Measurements from ENCODE around the gene FAM81B.

Gene FAM81B

DNA sequence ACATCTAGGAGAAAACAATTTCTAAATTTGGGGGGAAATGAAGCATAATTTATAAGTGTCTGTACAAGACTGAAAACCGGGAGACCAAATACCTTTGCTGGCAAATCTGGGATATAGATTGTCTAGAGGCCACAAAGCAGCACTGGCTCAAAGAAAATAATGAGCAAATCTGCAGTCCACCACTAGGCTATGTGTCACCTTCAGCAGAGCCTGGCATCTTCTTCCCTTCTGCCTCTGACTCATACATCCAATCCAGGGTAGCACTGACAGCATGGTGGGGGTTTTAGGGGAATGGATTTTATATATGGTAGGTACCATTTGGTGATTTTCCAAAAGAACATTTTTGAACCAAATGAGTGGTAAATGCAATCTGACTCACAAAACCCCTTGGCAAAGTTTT, 12.8 kb downstream of the FAM81B start:
- DNase-seq (ENCODE audit: low read depth), result no peak

DNA sequence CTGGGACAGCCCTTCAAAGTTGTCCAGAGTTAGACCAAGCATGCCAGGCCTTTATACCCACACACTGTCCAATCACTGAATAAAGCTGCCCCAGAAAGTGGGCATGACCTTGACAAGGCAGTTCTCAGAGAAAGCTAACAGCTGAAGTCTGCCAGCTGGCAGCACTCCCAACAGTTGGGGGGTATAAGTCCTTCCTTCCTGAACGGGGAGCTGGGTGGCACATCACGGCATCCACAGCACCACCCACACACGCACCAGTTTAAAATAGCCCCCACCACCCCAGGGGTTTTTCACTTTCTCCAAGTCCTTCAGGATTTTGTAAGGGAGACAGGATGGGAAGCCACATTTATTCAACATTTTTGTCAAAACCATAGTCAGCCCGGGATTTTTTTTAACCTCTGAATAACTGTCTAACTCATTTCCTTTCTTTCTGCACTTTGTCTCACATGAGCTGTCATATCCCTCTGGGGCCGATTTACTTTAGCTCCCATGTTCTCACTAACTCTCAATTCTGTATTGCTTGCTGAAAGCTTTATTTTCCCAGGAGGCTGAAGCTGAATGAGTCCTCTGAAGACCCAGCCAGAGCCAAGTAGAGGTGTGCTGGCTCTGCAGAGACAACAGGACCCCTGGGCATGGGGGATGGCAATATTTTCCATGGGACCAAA, 15.4 kb downstream of the FAM81B start:
- no peak for DNase-seq (ENCODE audit: low read depth)

DNA sequence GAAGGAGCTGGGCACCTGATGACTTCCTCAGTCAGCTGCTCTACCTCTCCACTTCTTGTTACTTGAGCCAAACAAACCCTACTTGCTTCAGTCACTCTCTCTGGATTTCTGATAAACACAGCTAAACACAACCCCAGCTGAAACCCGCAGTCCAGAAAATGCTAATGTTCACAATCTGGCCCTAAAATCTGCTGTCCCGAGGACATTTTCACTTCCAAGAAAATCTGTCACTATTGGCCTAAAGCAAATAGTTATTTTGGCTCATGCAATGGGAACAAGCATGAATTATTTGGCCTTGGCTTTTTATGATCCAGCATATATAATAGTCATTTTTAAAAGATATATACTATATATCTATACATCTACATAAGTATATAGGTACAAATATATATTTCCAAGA, 19.1 kb downstream of the FAM81B start:
- DNase-seq (ENCODE audit: low read depth), result no peak

DNA sequence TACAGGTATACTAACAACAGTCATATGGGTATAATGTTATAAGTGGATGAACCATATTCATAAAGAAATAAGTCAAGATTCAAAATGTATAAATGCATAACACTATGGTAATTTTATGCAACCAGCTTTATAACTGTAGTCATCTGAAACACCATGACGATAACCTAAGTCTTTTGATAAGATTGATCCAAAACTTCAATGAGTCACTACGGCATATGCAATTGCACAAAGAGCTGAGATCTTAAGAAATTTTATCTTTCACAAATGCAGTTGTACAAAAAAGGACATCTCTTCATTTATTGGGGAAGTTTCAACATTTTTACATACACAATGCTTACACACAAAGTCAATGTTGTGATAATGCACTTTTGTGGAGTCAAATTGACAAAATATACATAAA, 20.3 kb downstream of the FAM81B start:
- DNase-seq (ENCODE audit: low read depth), result no peak

DNA sequence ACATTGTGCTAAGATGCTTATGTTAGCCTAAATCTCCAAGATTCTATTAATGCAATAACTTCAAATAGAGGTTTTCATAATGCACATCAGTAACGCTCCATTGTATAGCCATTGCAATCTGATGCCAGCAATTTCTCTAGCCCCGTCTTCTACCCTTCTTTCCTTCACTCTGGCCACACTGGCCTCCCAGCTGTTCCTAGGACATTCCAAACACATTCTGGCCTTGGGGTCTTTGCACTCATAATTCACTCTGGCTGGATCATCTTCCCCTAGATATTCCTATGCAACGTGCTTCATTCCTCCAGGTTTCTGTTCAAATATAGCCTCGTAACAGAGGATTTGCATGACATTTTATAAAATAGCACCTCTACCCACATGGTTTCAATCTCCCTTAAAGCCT, 23.3 kb downstream of the FAM81B start:
- no peak for DNase-seq (ENCODE audit: low read depth)

DNA sequence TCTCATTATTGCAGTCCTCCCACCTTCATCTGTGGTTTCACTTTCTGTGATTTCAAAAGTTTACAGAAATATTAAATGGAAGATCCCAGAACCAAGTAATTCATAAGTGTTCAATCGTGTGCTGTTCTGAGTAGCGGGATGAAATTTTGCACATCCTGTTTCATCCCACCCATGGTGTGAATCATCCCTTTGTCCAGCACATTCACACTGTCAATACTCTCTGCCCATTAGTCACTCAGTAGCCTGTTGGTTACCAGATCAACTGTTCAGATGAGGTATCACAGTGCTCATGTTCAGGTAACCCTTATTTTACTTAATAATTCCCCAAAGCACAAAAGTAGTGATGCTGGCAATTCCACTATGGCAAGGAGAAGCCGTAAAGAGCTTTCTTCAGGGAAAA, 26.8 kb downstream of the FAM81B start:
- no peak for DNase-seq (ENCODE audit: low read depth)

DNA sequence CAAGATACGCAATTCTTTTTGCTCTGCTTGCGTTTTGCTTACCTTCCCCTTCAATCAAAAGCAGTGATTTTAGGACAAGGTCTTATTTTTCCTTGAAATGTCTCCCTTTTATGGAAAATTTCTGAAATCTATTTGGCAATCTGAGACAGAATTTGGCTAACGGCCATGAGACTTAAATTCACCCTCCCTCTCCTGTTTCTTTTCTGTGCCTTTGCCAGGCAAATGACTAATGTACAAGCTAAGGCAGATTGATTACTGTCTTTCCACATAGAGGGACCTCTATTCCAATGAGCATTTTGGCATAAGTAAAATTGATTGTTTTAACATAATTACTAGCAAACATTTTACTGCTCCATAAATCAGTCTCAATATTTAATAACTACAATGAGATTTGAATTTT, 31.7 kb downstream of the FAM81B start:
- DNase-seq (ENCODE audit: low read depth), result no peak

DNA sequence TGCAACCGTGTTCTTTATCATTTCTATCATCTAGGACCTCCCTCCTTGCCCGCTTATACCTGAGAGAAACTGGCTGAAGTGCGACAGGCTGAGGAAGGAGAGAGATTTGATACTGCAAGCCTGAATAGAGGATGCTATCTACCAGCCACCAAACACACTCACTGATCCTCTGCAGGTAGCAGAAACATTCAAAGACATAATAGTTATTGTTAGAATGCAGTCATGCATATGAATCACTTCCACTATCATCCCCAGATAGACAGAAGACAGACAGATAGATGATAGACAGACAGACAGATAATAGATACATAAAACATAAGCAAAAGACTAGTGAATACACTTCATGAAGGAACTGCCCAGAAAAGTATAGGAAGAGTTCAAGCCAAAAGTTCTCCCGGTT, 32.9 kb downstream of the FAM81B start:
- DNase-seq (ENCODE audit: low read depth), result no peak

DNA sequence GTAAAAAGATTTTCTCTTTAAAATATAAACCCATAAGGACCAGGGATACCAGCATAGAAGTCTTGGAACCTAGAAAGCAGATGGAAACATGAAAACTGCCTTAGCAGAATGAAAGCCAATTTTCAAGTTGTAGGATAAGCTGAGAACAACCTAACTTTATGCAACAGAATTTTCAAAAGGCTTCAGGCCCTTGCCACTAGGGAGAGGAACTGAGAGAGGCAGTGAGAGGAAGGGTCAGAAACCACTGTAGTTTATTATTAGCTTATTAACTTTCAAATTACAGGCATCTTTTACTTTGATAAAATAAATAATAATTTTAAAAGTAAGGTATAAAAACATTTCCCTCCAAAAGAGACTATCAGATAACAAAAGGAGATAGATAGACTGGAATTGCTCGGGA, 33.4 kb downstream of the FAM81B start:
- DNase-seq (ENCODE audit: low read depth), result no peak

DNA sequence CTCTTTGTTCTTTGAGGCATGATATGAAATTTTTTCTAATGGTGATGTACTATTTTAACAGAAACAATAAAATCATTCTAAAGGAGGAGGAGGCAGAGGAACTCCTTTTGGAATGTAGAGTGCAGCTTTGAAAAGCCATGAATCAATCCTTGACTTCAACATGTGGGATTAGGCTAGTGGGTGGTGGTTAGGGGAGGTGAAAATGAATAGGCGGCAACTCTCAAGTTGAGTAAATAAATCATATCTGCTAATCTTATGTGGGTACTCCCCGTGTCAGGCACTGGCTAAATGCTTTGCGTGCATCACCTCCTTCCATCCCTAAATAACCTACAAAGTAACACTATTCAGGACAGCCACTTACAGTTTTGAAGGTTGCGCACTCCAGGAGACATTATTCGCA, 35.1 kb downstream of the FAM81B start:
- no peak for DNase-seq (ENCODE audit: low read depth)

DNA sequence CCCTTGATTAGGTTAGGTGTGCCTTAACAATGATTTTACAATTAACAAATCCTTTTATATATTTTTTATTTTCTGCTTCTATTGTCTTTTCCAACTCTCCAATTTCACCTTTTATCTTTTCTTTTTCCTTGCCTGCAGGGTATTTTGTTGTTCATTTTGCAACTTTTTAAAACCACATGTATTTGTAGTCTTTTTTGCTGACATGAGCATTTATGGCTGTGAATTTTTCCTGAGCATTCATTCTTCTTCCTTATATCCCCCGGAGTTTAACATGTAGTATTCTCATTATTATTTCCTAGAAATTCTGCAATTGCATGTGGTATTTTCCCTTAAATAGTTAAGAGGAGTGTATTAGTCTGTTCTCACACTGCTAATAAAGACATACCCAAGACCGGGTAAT, 41.6 kb downstream of the FAM81B start:
- no peak for DNase-seq (ENCODE audit: low read depth)

DNA sequence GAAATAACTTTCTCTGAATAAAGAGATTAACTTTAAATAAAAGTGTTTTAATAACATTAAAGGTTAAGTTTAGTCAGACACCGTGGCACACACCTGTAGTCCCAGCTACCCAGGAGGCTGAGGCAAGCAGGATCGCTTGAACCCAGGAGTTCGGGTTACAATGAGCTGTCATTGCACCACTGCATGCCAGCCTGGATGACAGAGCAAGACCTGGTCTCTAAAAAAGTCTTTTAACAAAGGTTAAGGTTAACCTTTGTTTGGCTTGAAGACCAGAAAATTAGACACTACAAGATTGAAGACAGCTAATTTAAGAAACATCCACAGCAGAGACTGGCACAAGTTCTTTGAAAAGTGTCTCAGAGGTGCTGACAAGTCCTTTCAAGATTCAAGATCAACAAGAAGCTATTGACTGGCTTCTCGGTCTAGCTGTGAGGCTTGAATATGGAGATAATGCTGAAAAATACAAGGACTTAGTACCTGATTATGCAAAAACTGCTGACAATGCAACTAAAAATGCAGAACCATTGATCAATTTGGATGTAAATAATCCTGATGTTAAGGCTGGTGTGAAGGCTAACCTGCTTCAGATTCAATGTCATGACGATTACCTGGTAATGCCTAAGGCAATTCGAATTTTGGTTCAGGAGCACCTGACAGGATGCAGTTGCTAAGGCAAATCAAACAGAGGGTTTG, 48.8 kb downstream of the FAM81B start:
- DNase-seq (ENCODE audit: low read depth), result no peak

DNA sequence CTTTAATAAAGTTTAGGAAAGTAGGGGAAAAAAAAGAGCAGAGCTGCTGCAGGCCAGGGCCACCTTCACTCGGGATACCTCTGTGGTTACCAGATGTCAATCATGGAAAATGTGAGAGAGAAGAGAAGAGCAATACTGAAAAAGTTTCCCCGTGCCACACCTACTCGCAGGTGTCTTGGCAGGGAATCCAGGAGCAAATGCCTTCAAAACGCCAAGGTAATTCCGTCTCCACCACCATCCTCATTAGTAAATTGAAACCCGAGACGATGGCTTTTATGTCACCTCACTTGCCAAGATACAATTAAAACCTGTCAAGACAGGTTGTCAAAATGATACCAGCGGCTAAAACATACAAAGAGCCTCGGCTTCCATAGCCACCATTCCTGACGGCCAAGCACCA, 49.7 kb downstream of the FAM81B start:
- DNase-seq (ENCODE audit: low read depth), result no peak

DNA sequence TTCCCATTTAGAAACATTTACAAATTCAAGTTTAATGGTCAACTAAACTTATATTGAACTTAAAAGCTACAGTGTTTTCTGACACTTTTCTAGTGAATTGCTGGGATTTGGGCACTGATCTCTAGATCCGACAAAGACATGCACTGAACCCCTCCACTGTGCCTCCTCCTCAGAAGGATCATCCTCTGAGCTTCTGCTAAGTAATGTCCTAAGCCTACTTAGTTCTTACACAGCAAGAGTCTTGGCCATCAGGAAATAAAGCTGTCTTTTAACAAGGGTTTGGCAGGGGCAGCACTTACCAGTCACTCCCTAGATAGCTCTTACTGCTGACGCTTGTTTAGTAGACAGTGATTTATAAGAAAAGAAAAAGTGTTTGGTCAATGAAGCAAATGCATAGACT, 50.5 kb downstream of the FAM81B start:
- DNase-seq (ENCODE audit: low read depth), result no peak

DNA sequence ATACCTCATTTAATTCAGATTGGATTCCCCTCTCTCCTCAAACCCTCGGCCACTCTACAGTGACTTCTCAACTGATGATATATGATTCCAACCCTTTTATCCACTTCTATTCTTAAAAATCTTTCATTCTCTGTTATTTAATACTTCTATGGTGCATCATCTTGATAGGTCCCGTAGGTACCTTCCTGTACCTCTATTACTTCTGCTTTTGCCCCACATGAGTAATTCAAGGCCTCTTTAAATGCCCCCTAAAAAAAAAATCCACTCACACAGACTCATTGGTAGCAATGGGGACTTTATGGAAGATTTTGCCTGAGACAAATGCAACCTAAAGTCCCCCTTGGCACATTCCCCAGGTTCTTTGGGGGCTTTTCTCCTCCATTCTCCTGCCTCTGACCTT, 54.3 kb downstream of the FAM81B start:
- no peak for DNase-seq (ENCODE audit: low read depth)

DNA sequence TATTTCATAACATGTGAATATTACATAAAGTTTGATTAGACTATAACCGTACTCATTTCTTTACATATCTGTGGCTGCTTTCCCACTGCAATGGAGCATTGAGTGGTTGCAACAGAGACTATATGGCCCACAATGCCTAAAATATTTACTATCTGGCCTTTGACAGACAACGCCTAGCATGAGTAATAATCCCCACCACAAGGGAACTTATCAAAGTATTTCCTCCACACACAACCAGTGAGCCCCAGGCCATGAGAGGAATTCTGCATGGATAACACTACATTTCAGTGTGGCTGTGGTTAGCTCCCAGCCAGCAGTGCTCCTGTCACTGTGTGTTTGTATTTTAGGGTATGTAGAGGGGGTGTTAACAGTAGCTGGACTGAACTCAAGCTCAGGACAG, 54.8 kb downstream of the FAM81B start:
- DNase-seq (ENCODE audit: low read depth), result peak; percentile 5

DNA sequence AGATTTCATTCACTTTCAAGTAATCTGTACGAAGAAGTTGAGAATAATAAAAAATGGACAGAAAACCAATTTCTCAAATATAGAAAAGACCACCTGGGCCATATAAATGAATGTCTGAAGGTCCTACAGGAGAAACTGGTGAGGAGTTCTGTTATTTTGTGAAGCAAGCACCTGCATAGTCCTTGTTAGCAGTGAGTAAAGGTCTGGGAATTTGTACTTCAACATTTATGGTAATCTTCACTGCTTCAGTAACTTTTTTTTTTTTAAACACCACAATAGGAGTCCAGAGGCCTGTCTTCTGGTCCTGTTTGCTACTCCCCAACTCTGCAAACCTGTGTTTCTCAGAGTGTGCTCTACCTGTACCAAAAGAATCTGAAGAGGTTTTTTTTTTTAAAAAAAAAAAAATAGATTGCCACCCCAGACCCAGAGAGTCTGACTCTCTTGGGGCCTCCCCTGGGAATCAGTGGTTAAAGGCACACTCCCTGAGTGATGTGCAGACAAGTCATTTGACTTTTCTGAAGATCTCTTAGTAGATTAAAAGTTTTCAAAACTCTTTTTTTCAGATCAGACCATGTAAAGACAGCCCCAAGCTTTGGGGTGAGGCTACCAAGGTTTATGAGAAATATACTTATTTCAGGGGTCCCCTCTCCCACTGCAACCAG, 55.5 kb downstream of the FAM81B start:
- DNase-seq (ENCODE audit: low read depth), result no peak

DNA sequence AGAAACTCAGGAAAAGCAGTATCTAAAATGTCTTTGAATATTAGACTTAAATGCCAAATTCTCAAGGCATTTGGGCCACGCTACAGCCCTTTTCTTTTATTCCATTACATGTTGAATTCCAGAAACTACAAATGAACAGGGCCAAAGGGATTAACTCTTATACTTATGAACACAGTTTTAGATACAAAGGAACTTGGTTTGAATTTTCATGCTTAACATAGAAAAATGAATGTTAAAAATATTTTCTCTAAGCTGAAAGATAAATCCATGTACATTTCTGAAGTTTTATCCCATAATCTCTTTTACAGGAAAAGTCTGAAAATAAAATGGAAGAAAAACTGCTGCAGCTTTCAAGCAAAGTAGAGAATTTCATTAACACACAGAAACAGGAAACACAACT, 56.8 kb downstream of the FAM81B start:
- no peak for DNase-seq (ENCODE audit: low read depth)

DNA sequence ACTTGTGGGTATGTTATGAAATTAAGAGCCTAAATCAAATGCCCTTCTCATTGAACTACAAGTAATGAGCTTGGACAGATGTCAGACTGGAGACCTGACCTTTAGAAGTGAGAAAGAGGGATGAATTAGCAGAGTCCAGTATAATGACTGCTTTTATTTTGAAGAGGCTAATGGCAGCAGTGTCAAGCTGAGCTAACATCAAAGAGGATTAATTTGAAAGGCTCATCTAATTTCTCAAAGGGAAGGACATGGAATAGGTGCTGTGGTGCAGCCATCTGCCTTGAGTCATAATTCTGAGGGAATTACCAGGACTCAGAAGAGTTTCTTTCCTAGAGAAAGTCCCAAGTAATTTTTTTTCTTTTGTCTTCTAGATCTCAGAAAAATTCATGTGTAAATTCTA, 57.6 kb downstream of the FAM81B start:
- DNase-seq (ENCODE audit: low read depth), result no peak

DNA sequence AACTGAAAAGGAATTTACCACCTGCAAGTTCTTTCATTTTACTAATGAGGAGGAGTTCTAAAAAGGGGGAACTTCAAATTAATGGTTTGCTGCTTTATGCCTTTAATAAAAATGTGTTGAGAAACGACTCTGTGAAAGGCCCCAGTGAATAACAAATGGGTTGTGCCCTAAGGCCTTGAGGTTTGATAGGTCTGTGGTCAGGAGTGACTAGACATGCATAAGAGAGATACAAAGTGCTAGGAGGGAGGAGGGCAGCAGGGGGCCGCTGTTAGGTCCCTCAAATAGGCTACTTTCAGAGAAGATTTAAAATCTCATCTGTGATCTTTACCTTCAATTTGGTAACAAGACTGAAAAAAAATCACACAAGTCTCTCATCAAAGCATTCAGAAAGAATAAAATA, 58.3 kb downstream of the FAM81B start:
- DNase-seq (ENCODE audit: low read depth), result no peak

DNA sequence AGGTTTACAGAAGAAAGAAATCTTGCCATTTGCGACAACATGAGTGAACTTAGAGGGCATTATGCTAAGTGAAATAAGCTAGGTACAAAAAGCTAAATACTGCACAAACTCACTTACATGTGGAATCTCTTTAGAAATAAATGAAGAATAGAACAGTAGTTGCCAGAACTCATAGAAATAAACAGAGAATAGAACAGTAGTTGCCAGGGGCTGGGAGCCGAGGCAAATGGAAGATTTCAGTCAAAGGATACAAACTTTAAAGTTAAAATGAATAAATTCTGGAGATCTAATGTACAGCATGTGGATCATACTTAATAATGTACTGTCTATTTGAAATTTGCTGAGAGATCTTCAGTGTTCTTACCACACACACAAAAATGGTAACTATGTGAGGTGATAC, 63.4 kb downstream of the FAM81B start:
- no peak for DNase-seq (ENCODE audit: low read depth)

DNA sequence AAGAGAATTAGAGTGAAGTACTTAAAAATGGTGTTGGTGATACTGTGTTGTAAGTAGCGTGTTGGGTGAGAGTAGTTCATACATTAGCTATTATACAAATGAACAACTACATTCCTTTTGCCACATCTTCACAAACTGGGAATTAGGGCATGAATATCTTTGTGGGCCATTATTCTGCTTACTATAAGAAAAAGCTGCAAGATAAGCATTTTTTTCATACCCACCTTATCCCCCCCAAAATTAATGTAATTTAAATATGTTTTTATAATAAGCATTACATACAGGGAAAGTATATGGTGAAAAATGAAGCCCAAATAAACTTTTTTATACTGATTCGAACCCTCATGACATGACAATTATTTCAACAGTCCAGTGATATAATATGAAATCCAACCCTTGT, 69.5 kb downstream of the FAM81B start:
- no peak for DNase-seq (ENCODE audit: low read depth)

DNA sequence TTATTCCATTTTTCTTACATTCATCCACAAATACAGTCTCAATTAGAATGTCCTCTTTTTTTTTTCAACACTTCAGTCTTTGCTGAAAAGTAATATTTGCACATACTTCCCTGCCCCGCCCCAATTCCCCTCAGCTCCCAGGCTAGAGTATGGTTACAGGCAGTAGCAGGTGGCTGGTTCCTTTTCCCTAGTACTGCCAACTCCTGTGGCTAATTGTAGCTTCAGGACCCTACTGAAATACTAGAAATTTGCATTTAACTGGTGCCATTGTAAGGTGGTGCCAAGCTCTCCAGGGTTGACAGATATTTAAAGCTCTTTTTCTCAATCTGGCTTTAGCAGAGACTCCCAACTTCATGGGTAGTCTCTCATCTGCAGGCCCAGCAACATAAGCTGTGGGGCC, 80.3 kb downstream of the FAM81B start:
- DNase-seq (ENCODE audit: low read depth), result no peak

DNA sequence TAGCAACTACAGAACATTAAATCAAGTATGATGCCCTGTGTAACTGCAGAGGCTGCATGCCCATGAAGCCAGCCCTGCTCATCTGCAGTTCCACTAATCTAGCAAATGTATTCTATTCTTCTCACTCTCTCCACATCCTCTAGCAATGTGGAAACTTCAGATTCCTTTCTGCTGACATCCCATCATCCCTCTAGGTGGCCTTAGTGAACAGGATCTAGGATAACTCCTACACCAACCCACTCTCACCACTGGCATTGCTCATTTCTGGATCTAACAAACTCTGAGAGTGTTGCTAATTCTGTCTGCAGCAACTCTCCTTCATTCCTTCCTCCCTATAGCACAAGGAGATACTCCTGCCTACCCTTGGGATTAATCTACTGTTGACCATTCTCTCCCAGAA, 80.8 kb downstream of the FAM81B start:
- peak; percentile 27 for DNase-seq (ENCODE audit: low read depth)
